GM12874 (cell line): ENCODE measurements around the gene HMGXB4.

Source experiments
- TF ChIP-seq, protein P1 (sequence below): IDR thresholded peaks from 2 replicates; pipeline ENCODE4 v1.5.1; 2011; ENCODE audit warnings: low read depth, mild to moderate bottlenecking, control low read depth, low read length, moderate library complexity; ENCODE audit not compliant: insufficient read depth

HMGXB4 gene

DNA sequence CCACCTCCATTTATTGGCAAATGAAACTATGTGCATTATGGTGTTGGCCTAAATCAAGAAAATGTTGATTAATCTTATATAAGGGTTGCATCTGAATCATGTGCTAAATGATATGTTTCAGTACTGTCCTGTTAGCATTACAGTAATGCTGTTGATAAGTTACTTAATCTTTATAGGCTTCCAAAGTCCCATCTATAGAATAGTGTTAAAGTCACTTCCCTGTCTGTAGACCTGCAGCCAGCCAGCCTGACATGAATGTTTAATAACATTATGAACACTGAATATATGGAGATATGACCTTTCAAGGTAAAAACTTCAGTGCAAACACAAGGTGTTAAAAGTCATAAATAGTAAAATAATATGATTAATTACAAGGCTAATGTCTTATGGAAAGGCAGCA, 38.8 kb downstream of the HMGXB4 start:
- TF ChIP-seq, protein P1, sequence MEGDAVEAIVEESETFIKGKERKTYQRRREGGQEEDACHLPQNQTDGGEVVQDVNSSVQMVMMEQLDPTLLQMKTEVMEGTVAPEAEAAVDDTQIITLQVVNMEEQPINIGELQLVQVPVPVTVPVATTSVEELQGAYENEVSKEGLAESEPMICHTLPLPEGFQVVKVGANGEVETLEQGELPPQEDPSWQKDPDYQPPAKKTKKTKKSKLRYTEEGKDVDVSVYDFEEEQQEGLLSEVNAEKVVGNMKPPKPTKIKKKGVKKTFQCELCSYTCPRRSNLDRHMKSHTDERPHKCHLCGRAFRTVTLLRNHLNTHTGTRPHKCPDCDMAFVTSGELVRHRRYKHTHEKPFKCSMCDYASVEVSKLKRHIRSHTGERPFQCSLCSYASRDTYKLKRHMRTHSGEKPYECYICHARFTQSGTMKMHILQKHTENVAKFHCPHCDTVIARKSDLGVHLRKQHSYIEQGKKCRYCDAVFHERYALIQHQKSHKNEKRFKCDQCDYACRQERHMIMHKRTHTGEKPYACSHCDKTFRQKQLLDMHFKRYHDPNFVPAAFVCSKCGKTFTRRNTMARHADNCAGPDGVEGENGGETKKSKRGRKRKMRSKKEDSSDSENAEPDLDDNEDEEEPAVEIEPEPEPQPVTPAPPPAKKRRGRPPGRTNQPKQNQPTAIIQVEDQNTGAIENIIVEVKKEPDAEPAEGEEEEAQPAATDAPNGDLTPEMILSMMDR: no peak

DNA sequence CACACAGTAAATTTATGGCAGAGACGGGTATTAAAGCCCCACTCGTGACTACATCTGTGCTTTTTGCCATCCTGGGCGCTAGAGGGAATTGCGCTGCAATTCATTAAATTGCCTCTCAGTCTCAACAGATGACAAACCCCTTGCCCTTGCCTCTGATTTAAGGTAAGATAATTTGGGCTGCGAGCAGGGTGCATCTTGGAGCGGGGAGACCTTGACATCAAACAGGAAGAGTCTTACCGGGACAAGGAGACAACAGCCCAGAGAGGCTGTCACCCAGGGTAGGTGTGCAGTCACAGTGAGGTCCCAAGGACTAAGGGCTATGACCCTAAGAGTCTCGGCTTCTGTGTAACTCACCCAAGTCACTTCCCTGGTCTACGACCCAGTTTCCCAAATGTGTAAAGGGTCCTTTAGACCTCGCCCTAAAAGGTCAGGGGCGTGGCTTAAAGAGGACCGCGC, 42.0 kb downstream of the HMGXB4 start:
- TF ChIP-seq, protein P1: no peak

DNA sequence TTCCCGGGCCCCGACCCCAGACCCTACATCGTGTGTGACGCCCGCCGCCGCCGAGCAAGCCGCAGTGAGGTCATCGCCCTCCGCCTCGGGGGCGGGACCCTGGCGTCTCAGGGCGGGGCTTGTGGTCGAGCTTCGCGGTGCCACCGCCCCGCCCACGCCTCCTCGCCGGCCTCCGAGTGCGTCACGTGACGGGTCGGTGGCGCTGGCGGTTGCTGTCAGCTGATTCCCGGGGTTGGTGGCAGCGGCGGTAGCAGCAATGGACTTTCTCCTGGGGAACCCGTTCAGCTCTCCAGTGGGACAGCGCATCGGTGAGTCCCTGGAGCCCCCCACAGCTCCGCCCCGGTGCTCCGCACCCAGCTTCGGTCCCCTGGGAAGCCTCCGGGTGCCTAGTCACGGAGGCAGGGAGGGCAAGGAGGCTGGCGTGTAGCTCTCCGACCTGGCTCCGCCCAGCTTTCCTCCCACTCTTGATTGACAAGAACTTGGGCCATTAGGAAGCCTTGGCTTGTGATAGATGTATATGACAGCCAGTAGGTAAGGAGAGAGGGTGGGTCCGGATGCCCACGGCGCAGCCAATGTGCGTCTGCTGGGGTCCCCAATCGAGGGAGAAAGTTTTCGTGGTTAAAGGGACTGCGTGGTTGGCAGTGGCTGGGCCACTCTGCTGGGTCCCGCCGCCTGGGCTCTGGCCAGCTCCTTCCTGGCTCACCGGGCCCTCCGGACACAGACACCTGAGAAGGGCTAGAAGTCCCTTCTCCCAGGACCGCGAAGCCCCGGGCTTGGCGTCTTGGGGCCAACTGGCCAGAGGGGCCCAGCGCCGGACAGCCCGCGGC, 42.6 kb downstream of the HMGXB4 start, which contains the start of gene TOM1:
TSS of gene TOM1 (plus strand) at position 222 of the 827 bp plus-strand sequence. CDS start at position 257, 35 bp downstream.
- TF ChIP-seq, protein P1: no peak

DNA sequence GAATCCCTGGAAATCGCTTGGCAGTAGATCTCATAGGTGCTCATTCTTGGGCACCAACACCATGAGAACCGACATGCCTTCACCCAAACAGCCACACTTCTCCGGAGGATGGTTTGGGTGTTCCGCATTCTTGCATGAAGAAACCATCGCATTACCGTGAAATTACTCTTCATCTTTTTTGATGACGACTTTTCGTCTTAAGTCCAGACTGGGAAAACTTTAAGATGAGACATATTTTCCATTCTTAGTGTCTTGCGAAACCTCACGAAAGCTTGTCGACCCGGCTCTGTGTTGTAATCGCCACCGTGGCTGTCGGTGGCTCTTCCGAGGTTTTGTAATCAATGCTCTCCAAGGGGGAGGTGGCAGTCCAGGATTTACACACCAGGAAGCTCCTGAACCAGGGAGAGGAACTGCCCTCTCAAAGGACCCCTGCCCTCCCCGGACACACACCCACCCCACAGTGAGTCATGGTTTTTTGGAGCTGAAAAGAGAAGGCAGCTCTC, 44.1 kb downstream of the HMGXB4 start:
- TF ChIP-seq, protein P1: no peak

DNA sequence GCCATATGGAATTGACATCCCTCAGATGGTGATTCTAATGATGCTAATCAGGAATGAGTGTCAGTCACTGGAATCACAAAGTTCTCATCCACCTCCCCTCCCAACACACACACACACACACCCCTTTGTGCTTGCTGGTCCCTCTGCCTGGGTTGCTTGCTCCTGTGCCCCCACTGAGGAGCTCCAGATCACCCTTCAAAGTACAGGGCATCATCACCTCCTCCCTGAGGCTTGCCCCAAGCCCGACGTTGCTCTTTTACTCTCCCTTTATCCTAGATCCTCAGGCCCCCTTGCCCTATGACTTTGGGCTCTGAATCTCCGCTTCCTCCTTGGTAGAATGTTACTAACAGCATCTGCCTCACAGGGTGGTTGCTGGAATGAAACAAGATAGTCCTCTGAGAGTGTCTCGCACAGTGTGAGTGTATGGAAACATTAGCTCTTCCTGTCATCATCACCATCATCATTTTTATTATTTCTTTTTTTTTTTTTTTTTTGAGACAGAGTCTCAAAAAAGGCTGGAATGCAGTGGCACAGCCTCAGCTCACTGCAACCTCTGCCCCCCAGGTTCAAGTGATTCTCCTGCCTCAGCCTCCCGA, 45.8 kb downstream of the HMGXB4 start:
- TF ChIP-seq, protein P1: no peak

DNA sequence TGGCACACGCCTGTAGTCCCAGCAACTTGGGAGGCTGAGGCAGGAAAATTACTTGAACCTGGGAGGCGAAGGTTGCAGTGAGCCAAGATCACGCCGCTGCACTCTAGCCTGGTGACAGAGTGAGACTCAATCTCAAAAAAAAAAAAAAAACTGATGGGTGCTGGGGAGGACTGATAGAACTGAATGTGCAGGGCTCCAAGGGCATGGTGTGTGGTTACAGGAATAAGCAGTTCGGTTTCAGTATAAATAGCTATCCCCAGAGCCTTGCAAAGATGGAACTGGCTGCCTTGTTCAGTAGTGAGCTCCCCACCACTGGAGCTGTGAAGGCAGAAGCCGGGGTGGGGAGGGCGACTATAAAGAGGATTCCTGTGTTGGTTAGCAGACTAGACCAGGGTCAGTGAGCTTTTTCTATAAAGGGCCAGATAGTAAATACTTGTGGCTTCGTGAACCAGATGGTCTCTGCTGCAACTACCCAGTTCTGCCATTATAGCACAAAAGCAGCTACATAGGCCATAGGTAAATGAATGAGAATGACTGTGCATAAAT, 48.3 kb downstream of the HMGXB4 start:
- TF ChIP-seq, protein P1: no peak

DNA sequence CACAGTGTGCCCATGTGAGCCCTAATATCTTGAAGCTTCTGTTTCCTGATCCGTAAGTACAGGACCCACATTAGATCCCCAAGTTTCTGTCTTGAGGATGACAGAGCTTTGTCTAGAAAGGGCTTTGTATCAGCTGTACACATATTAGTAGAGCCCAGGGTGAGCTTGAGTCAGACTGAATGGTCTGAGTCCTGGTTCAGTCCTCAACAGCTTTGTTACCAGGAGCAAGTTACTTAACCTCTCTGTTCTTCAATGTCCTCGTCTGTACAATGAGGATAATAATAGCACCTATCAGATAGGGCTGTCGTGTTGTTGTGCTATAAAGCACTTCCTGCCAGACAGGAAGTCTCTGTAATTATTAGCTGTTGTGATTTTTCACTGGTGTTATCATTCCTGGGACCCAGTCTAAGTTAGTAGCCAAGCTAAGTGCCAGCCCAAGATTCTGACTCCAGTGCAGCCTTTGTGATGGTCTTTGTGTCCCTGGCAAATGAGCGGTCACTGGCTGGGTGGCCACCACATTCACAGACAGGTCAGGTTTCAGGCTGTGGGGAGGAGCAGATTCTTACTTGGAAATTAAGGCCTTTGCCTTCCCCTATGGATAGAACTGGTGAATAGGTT, 49.2 kb downstream of the HMGXB4 start:
- TF ChIP-seq, protein P1: no peak
